ENCODE data around the gene KDM5D. TPM values are rescaled to one million over a fixed set of nuclear protein-coding genes. Genes with fewer than 3 reads are reported as not detected.

The KDM5D gene
- total RNA-seq, 1 experiment from 2014 or later = 11.9 TPM

- POLR2A ChIA-PET = no interaction called here
- H3K9me3 ChIP-seq (ENCODE audit: control insufficient read depth in 1 of 2, insufficient read depth in 1 of 2, low read depth in 1 of 2, low read length in 2 of 2) = no peaks in the 10 kb centered on the region
- H3K4me3 ChIP-seq (replicated peaks in 1 of 2; ENCODE audit: low read depth in 1 of 2, low read length in 2 of 2) = no peak overlapping the region
- no peaks in the 10 kb centered on the region for H3K9me2 ChIP-seq (ENCODE audit: insufficient read depth)
- H3K4me2 ChIP-seq (ENCODE audit: low read length) = no peak overlapping the region
- H3K27ac ChIP-seq (ENCODE audit: low read depth, low read length) = no peak overlapping the region
- RAD21 ChIA-PET (ENCODE audit: low non-redundant PET in 1 of 2, low total read pairs in 2 of 2, uncharacterized antibody in 2 of 2, unreplicated experiment in 2 of 2) = no interaction called here
- no peaks in the 10 kb centered on the region for H3K4me1 ChIP-seq (ENCODE audit: control insufficient read depth in 1 of 2, insufficient read depth in 2 of 2, low read length in 2 of 2)
- DNase-seq (ENCODE audit: low read depth, low spot score) (no peak), ATAC-seq (no peak)
- CTCF ChIA-PET = no interaction called here
- H3K79me2 ChIP-seq (ENCODE audit: insufficient read depth, low read length) = no peaks in the 10 kb centered on the region
- no peaks in the 10 kb centered on the region for H3K27me3 ChIP-seq (ENCODE audit: insufficient read depth, low read length)
- BruUV-seq (replicated peaks) = no TSS peak
- H3K9ac ChIP-seq (ENCODE audit: low read length) = no peak overlapping the region
- no peaks in the 10 kb centered on the region for H3K36me3 ChIP-seq (ENCODE audit: control insufficient read depth in 1 of 2, insufficient read depth in 2 of 2, low read length in 2 of 2)
- no peaks in the 10 kb centered on the region for H4K20me1 ChIP-seq (ENCODE audit: insufficient read depth)
- TF ChIP-seq FOSL1 (IDR thresholded peaks at IDR 0.05; ENCODE audit: low read depth) (no peak), SRF (IDR thresholded peaks at IDR 0.05; ENCODE audit: low read depth) (no peak), REST (IDR thresholded peaks at IDR 0.05; ENCODE audit: low read depth) (no peak), EGR1 (IDR thresholded peaks at IDR 0.05; ENCODE audit: low read depth) (no peak), CTCF (IDR thresholded peaks at IDR 0.05 in 2 of 3, conservative IDR thresholded peaks at IDR 0.05 in 1 of 3; ENCODE audit: borderline replicate concordance in 1 of 3, insufficient read depth in 1 of 3, low read depth in 2 of 3, low read length in 2 of 3) (no peak), JUND (IDR thresholded peaks at IDR 0.05) (no peak), SIN3A (IDR thresholded peaks at IDR 0.05; ENCODE audit: low read depth) (no peak), CBX3 (IDR thresholded peaks at IDR 0.05; ENCODE audit: low read depth) (no peak), ZNF274 (IDR thresholded peaks at IDR 0.05; ENCODE audit: low read depth, low read length) (no peak), CEBPB (IDR thresholded peaks at IDR 0.05; ENCODE audit: low read depth) (no peak), EZH2phosphoT487 (IDR thresholded peaks at IDR 0.05; ENCODE audit: borderline replicate concordance) (no peak), TCF7L2 (IDR thresholded peaks at IDR 0.05; ENCODE audit: borderline replicate concordance, extremely low read depth, insufficient read depth, insufficient read length) (no peak), EZH2 (IDR thresholded peaks at IDR 0.05) (no peak), MAX (IDR thresholded peaks at IDR 0.05) (no peak), YY1 (IDR thresholded peaks at IDR 0.05; ENCODE audit: extremely low read depth, insufficient replicate concordance, low read depth, low read length) (no peak), ATF3 (IDR thresholded peaks at IDR 0.05) (no peak), SP1 (IDR thresholded peaks at IDR 0.05; ENCODE audit: low read depth) (no peak)
- no peak overlapping the region for H2AFZ ChIP-seq (ENCODE audit: low read depth, low read length, poor library complexity, severe bottlenecking)
- intact Hi-C loops (cut with micrococcal nuclease) = no loop called here
Measured at GRCh38 chrY:19717950-19718349, 26.6 kb downstream of the KDM5D start.

All from HCT116 (cell line).